Fibroblast of lung (primary cell): Measurements from ENCODE around the gene LLPH. TPM values are rescaled to one million over a fixed set of nuclear protein-coding genes. Genes with fewer than 3 reads are reported as not detected.

Experiments used
- DNase-seq, 2 donors: peaks; one replicate each; pipeline versions ENCODE4 v3.0.0 to v3.0.0-alpha.2; 2010; ENCODE audit warnings: low read depth in 2 of 2
- H2AFZ ChIP-seq: 2 replicates; pipeline ENCODE4 v1.5.1; 2012; ENCODE audit warnings: low read length, control low read depth, inconsistent platforms
- H3K27ac ChIP-seq: 2 replicates; pipeline ENCODE4 v1.5.1; 2011; ENCODE audit warnings: low read length, control low read depth; ENCODE audit not compliant: insufficient read depth
- H3K27me3 ChIP-seq: 2 replicates; pipeline ENCODE4 v1.5.1; 2011; ENCODE audit warnings: mild to moderate bottlenecking, low read length; ENCODE audit not compliant: control insufficient read depth, insufficient read depth
- H3K36me3 ChIP-seq: 2 replicates; pipeline ENCODE4 v1.5.1; 2011; ENCODE audit warnings: low read length; ENCODE audit not compliant: control insufficient read depth, insufficient read depth
- H3K4me1 ChIP-seq: 2 replicates; pipeline ENCODE4 v1.5.1; 2011; ENCODE audit warnings: low read length; ENCODE audit not compliant: control insufficient read depth, insufficient read depth; ENCODE audit errors: extremely low read depth
- H3K4me2 ChIP-seq: 2 replicates; pipeline ENCODE4 v1.5.1; 2011; ENCODE audit warnings: low read length, control low read depth; ENCODE audit not compliant: insufficient read depth; ENCODE audit errors: extremely low read depth
- H3K4me3 ChIP-seq, 4 experiments: fragments of 200-600 bp in 1 of 4; sonication (generic) in 1 of 4; replicated peaks in 1 of 4; 2 replicates each; pipeline ENCODE4 v1.5.1; 2011 to 2016; ENCODE audit warnings: low read length in 4 of 4, low read depth in 3 of 4, mild to moderate bottlenecking in 3 of 4, control low read depth in 2 of 4, inconsistent platforms in 1 of 4, mixed read lengths in 1 of 4; ENCODE audit not compliant: insufficient read depth in 1 of 4; ENCODE audit errors: control extremely low read depth in 1 of 4
- H3K79me2 ChIP-seq: 2 replicates; pipeline ENCODE4 v1.5.1; 2012; ENCODE audit warnings: mild to moderate bottlenecking, low read length, inconsistent platforms; ENCODE audit not compliant: control insufficient read depth, insufficient read depth
- H3K9ac ChIP-seq: 2 replicates; pipeline ENCODE4 v1.5.1; 2011; ENCODE audit warnings: mild to moderate bottlenecking, low read length, control low read depth; ENCODE audit not compliant: insufficient read depth
- H3K9me3 ChIP-seq: 2 replicates; pipeline ENCODE4 v1.5.1; 2012; ENCODE audit warnings: low read depth, low read length; ENCODE audit not compliant: control insufficient read depth, insufficient read depth
- H4K20me1 ChIP-seq: 2 replicates; pipeline ENCODE4 v1.5.1; 2011; ENCODE audit warnings: low read length; ENCODE audit not compliant: control insufficient read depth, insufficient read depth; ENCODE audit errors: extremely low read depth
- EZH2 ChIP-seq: IDR thresholded peaks from 2 replicates; pipeline ENCODE4 v1.5.1; 2012; ENCODE audit warnings: low read length, control low read depth, mild to moderate bottlenecking; ENCODE audit errors: missing control alignments
- polyA plus RNA-seq, 2 donors: library from polyadenylated mRNA; depleted of rRNA in 1 of 2; stranded (reverse) in 1 of 2; unstranded in 1 of 2; fragments of >200 nt; gene quantifications; 2 replicates each; pipeline ENCODE4 v1.2.1, GENCODE V29; 2011 to 2012; ENCODE audit warnings: missing spikeins in 1 of 2
- total RNA-seq: library from RNA; depleted of rRNA; stranded (reverse); fragments of >200 nt; gene quantifications from 2 replicates; pipeline ENCODE4 v1.2.1, GENCODE V29; 2014
- TF ChIP-seq, protein P1 (sequence below), 2 donors: IDR thresholded peaks in 1 of 2; conservative IDR thresholded peaks in 1 of 2; 1 replicate in 1 of 2; 2 replicates in 1 of 2; pipeline ENCODE4 v1.5.1; 2011 to 2012; ENCODE audit warnings: low read length in 2 of 2, control low read depth in 1 of 2, inconsistent platforms in 1 of 2, low read depth in 1 of 2, mild to moderate bottlenecking in 1 of 2

Gene LLPH
- total and polyA plus RNA-seq, 2 donors (not counting 1 experiment from before 2014, with no cell fraction given): 5.8 to 30.5 TPM

DNA sequence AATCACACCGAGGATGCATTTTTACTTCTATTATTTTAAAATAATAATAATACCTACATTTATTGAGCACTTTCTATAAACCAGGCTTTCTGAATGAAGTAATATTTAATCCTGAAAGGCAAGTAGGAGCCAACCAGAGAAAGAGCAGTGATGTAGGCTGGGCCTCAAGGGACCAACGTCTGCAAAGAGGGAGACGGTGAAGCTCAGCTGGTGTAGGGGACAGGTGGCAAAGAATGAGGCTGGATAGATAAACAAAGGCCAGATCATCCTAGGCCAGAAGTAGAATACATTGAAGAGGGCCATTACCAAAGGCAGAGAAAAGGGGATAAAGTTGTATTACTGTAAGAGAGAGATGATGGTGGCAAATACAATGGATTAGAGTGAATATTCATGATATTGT lies 40.1 kb upstream of the LLPH start:
- Histone ChIP-seq H4K20me1 (no peaks in the 10 kb centered on the region), H3K36me3 (no peaks in the 10 kb centered on the region), H3K79me2 (peaks cover 29% of the 10 kb centered on the region), H3K4me2 (no peak overlapping the region), H3K27me3 (no peaks in the 10 kb centered on the region), H3K4me1 (peaks cover 2% of the 10 kb centered on the region), H3K9me3 (no peaks in the 10 kb centered on the region), H3K4me3 (peak overlapping the region in 2 of 4 experiments; percentile 82 to 91), H3K27ac (no peak overlapping the region), H2AFZ (peak overlapping the region; percentile 27), H3K9ac (no peak overlapping the region)
- TF ChIP-seq, protein P1, sequence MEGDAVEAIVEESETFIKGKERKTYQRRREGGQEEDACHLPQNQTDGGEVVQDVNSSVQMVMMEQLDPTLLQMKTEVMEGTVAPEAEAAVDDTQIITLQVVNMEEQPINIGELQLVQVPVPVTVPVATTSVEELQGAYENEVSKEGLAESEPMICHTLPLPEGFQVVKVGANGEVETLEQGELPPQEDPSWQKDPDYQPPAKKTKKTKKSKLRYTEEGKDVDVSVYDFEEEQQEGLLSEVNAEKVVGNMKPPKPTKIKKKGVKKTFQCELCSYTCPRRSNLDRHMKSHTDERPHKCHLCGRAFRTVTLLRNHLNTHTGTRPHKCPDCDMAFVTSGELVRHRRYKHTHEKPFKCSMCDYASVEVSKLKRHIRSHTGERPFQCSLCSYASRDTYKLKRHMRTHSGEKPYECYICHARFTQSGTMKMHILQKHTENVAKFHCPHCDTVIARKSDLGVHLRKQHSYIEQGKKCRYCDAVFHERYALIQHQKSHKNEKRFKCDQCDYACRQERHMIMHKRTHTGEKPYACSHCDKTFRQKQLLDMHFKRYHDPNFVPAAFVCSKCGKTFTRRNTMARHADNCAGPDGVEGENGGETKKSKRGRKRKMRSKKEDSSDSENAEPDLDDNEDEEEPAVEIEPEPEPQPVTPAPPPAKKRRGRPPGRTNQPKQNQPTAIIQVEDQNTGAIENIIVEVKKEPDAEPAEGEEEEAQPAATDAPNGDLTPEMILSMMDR (conservative IDR thresholded peaks at IDR 0.05 in 1 of 2, IDR thresholded peaks at IDR 0.05 in 1 of 2; ENCODE audit: low read depth in 1 of 2, low read length in 2 of 2): no peak
- TF ChIP-seq EZH2: no peak
- DNase-seq: no peak

DNA sequence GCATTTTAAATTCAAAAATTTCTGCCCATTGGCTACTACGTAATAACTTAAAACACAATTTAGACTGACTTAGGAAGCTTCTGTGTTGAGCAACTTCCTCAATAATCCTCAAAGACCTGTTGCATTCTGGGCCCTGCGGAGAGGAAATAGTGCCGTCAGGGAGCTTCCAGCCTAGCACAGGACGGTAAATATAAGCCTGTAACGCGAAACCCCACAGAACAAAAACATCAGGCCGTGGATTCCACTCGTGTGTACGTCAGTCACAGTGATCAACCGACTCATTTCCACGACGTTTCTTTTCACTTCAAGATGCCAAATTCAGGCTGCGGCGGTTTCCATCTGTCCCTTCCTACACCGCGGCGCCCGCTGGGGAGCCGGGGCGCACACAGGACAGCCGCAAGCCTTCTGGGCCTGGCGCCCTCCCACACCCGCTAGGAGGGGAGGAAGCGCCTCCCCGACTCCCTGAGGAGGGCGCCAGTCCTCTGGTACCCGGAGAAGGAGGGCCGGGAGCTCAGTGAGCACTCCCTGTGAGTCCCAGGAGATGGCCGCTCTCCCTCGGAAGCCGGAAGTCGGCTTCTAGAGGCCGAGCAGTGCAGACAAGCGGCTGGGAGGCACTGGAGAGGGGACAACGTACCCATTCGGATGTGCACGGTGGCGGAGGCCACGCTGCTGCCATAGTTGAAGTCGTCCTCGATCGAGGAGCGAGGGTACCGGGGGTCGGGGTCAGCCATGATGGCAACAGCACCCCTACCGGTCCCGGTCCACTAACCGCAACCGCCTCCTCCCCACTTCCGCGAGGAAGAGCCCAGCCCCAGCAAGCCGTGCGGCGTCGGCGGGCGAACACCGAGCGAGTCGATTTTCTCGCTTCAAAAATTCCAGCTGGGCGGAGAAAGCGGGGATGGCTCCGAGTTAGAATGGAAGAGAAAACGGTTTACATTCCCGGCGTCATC lies 38.9 kb upstream of the LLPH start, which contains the start of gene TMBIM4:
Gene TMBIM4 (minus strand): TSS at position 776 of the 950 bp plus-strand sequence. CDS start 45 bp downstream, at position 731.
- Histone ChIP-seq H3K27me3 (no peaks in the 10 kb centered on the region), H4K20me1 (no peaks in the 10 kb centered on the region), H3K36me3 (no peaks in the 10 kb centered on the region), H3K27ac (peak within 1 kb of the TSS; percentile 95), H3K79me2 (peaks cover 38% of the 10 kb centered on the region), H3K4me2 (peak within 1 kb of the TSS; percentile 99), H3K4me1 (peaks cover 2% of the 10 kb centered on the region), H3K9ac (peak within 1 kb of the TSS; percentile 84), H3K4me3 (peak within 1 kb of the TSS; percentile 56 to 91 (median 76)), H3K9me3 (no peaks in the 10 kb centered on the region), H2AFZ (peak within 1 kb of the TSS; percentile 90)
- DNase-seq: peak; percentile 94 to 97
- TF ChIP-seq, protein P1 (conservative IDR thresholded peaks at IDR 0.05 in 1 of 2, IDR thresholded peaks at IDR 0.05 in 1 of 2; ENCODE audit: low read depth in 1 of 2, low read length in 2 of 2): peak; percentile 28 to 37
- TF ChIP-seq EZH2: no peak

DNA sequence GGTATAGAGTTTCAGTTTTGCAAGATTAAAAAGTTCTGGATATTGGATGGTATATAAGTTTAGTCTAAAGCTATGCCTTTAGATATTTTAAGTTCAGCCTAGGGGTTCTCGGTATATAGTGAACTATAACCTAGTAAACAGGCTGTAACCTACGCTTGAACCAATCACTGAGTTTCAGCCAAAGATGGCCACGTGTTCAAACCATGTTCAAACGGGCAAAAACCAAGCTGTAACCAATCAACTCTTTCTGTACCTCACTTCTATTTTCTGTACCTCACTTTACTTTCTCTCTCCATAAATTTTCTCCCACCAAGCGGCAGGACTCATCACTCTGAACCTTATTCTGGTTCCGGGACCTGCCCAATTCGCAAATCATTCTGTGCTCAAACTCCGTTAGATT lies 37.9 kb upstream of the LLPH start:
- H3K4me3 ChIP-seq: peak overlapping the region; percentile 56 to 91 (median 76)
- H2AFZ ChIP-seq: no peak overlapping the region
- no peaks in the 10 kb centered on the region for H3K36me3 ChIP-seq
- H3K4me2 ChIP-seq: peak overlapping the region; percentile 99
- H3K79me2 ChIP-seq: peaks cover 49% of the 10 kb centered on the region
- H3K9ac ChIP-seq: no peak overlapping the region
- TF ChIP-seq, protein P1 (conservative IDR thresholded peaks at IDR 0.05 in 1 of 2, IDR thresholded peaks at IDR 0.05 in 1 of 2; ENCODE audit: low read depth in 1 of 2, low read length in 2 of 2): no peak
- no peak for TF ChIP-seq EZH2
- H3K27me3 ChIP-seq: no peaks in the 10 kb centered on the region
- no peaks in the 10 kb centered on the region for H3K9me3 ChIP-seq
- H3K27ac ChIP-seq: peak overlapping the region; percentile 95
- H4K20me1 ChIP-seq: no peaks in the 10 kb centered on the region
- peaks cover 2% of the 10 kb centered on the region for H3K4me1 ChIP-seq
- no peak for DNase-seq
